Measurements from ENCODE around the gene EXOC2. TPM values are rescaled to one million over a fixed set of nuclear protein-coding genes. Genes with fewer than 3 reads are reported as not detected.
A peak's percentile ranks its signal among the peaks of the same experiment; 100 is the strongest.

The EXOC2 gene
- total RNA-seq, 1 donor from 2014 or later: 30.1 TPM

DNA sequence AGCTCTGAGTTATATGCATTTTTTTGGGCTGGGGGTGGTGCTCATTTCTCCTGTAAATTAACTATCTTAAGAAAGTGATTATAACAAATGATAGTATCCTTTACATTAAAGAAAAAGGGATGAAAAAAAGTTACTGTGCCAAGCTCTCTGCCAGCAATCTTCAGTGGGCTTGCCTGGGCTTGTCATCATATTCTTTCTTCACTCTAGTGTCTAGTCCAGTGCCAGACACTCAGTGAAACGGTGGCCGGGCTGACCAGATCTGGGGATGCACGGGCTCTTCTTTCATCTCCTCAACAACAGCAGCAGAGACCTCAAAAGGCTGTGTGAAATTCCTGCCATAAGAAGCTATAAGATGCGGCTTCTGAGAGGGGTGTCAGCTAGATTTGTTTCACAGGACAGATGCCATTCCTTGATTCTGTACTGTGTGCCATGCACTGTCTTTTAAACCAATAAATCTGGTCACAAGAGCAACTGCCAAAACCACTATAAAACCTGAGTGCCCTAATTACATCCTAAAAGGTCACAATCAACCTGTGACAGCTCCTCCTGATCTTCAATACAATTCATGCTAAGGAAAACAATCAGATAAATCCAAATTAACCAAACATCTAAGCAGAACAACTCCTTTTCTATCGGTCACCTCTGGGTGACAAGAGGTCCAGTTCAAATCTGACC lies 12.1 kb downstream of the EXOC2 start:
- no peak for TF ChIP-seq CTCF (IDR thresholded peaks at IDR 0.05)
- peaks cover 70% of the 10 kb centered on the region for H3K4me1 Mint-ChIP-seq (ENCODE audit: unreplicated experiment)
- peaks cover 1% of the 10 kb centered on the region for H3K36me3 Mint-ChIP-seq (ENCODE audit: unreplicated experiment)

DNA sequence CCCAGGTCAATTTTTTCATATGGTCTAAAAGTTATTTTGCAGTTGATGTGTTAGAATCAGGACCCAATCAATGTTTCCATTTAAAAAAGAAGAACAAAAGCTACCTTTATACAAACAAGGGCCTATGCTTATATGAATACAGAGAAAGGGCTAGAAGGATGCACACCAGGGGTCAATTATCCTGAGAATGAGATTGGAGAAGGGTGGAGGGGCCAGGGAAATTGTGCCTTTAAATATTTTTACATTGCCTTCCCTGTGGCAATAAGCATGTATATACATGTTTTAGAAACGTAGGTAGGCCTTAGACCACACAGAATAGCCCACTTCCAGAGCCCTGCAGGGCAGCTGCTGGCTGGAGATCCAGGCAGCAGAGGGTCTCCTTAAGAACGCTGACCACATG lies 12.7 kb downstream of the EXOC2 start:
- no peak for TF ChIP-seq CTCF (IDR thresholded peaks at IDR 0.05)
- Mint-ChIP-seq H3K27ac (ENCODE audit: unreplicated experiment) (peak overlapping the region; percentile 75), H3K36me3 (ENCODE audit: unreplicated experiment) (no peaks in the 10 kb centered on the region)

More for the DNA sequence above, 12.1 kb downstream of the EXOC2 start:
- peak overlapping the region; percentile 75 for H3K27ac Mint-ChIP-seq (ENCODE audit: unreplicated experiment)
- H3K4me3 Mint-ChIP-seq (ENCODE audit: unreplicated experiment): no peak overlapping the region
- no peaks in the 10 kb centered on the region for H3K9me3 Mint-ChIP-seq (ENCODE audit: unreplicated experiment)
- DNase-seq (ENCODE audit: extremely low spot score, unreplicated experiment): no peak
- H3K27me3 Mint-ChIP-seq (ENCODE audit: unreplicated experiment): no peaks in the 10 kb centered on the region

DNA sequence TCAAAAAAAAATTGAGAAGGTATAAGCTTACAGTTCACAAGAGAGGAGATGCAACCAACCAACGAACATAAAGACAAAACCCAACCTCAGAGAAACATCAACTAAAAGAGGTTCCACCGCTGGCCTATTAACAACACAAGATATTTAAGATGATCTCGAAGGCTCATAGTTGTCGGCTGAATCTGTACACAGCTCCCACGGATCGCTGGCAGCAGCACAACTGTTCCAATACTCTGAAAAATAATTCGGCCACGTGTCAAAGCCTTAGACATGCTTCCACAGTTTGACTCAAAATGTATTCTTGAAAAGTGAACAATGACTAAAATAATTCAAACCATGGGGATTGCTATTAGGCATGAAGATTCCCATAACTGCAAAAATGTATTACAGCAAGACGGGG lies 13.7 kb downstream of the EXOC2 start:
- no peaks in the 10 kb centered on the region for H3K36me3 Mint-ChIP-seq (ENCODE audit: unreplicated experiment)
- peaks cover 68% of the 10 kb centered on the region for H3K4me1 Mint-ChIP-seq (ENCODE audit: unreplicated experiment)
- H3K4me3 Mint-ChIP-seq (ENCODE audit: unreplicated experiment): no peak overlapping the region
- H3K27me3 Mint-ChIP-seq (ENCODE audit: unreplicated experiment): no peaks in the 10 kb centered on the region
- TF ChIP-seq CTCF (IDR thresholded peaks at IDR 0.05): no peak
- no peak for DNase-seq (ENCODE audit: extremely low spot score, unreplicated experiment)
- no peaks in the 10 kb centered on the region for H3K9me3 Mint-ChIP-seq (ENCODE audit: unreplicated experiment)
- peak overlapping the region; percentile 0 for H3K27ac Mint-ChIP-seq (ENCODE audit: unreplicated experiment)

More for the DNA sequence above, 12.7 kb downstream of the EXOC2 start:
- Mint-ChIP-seq H3K27me3 (ENCODE audit: unreplicated experiment) (no peaks in the 10 kb centered on the region), H3K9me3 (ENCODE audit: unreplicated experiment) (no peaks in the 10 kb centered on the region), H3K4me3 (ENCODE audit: unreplicated experiment) (no peak overlapping the region), H3K4me1 (ENCODE audit: unreplicated experiment) (peaks cover 67% of the 10 kb centered on the region)
- DNase-seq (ENCODE audit: extremely low spot score, unreplicated experiment): no peak

DNA sequence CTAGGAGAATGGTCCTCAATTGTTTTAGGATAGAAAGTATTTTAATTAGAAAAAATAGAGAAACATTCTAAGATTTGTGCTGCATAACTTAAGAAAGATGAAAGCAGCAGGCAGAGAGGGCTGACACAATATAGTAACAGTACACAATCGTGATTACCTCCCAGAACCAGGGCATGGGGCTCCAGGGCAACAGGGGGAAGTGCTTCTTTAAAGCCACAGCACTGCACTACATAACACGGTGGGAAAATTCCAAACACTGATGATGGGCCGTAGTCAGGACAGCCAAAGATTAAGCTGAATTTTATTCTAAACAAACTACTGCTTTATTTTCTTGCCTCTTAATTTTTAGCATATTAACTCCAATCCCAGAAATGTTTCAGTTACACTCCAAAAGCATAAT lies 14.4 kb downstream of the EXOC2 start:
- Mint-ChIP-seq H3K27me3 (ENCODE audit: unreplicated experiment) (no peaks in the 10 kb centered on the region), H3K4me3 (ENCODE audit: unreplicated experiment) (no peak overlapping the region), H3K27ac (ENCODE audit: unreplicated experiment) (peak overlapping the region; percentile 3), H3K9me3 (ENCODE audit: unreplicated experiment) (no peaks in the 10 kb centered on the region), H3K4me1 (ENCODE audit: unreplicated experiment) (peaks cover 60% of the 10 kb centered on the region), H3K36me3 (ENCODE audit: unreplicated experiment) (no peaks in the 10 kb centered on the region)
- no peak for DNase-seq (ENCODE audit: extremely low spot score, unreplicated experiment)
- no peak for TF ChIP-seq CTCF (IDR thresholded peaks at IDR 0.05)

DNA sequence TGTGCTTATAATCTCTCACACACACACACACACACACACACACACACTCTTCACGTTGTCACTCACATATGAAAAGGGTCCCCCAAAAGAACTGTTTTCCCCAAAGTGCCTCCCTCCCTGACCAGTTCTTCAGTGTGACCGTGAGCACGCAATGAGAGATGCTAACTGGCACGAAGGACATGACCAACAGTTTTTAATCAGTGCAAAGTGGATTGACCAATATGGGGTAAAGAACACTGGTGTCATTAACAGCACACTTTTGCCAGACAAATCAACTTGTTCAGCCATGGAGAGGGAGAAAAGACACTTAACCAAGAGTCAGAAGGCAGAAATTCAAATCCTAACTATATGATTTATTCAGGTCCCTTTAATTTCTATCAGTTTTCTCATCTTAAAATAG lies 15.0 kb downstream of the EXOC2 start:
- no peaks in the 10 kb centered on the region for H3K36me3 Mint-ChIP-seq (ENCODE audit: unreplicated experiment)
- no peaks in the 10 kb centered on the region for H3K9me3 Mint-ChIP-seq (ENCODE audit: unreplicated experiment)
- H3K4me3 Mint-ChIP-seq (ENCODE audit: unreplicated experiment): no peak overlapping the region
- peaks cover 54% of the 10 kb centered on the region for H3K4me1 Mint-ChIP-seq (ENCODE audit: unreplicated experiment)
- TF ChIP-seq CTCF (IDR thresholded peaks at IDR 0.05): no peak
- no peaks in the 10 kb centered on the region for H3K27me3 Mint-ChIP-seq (ENCODE audit: unreplicated experiment)
- DNase-seq (ENCODE audit: extremely low spot score, unreplicated experiment): no peak
- no peak overlapping the region for H3K27ac Mint-ChIP-seq (ENCODE audit: unreplicated experiment)

All from osteocyte (in vitro differentiated cells).